Measurements from ENCODE around the gene R3HCC1L.

Gene R3HCC1L

GRCh38 chr10:98238391-98238790 lies 103.9 kb downstream of the R3HCC1L start:
- DNase-seq, result no peak

- no peak for DNase-seq
Observed at GRCh38 chr10:98240524-98240923, 106.1 kb downstream of the R3HCC1L start.

- peak; percentile 37 for DNase-seq
Observed at GRCh38 chr10:98242823-98243222, 108.4 kb downstream of the R3HCC1L start.

- DNase-seq, result no peak
Observed at GRCh38 chr10:98244141-98244540, 109.7 kb downstream of the R3HCC1L start.

GRCh38 chr10:98244586-98244985 lies 110.1 kb downstream of the R3HCC1L start:
- no peak for DNase-seq

GRCh38 chr10:98246911-98247805 lies 112.7 kb downstream of the R3HCC1L start:
- peak; percentile 83 for DNase-seq

GRCh38 chr10:98248018-98248417 lies 113.6 kb downstream of the R3HCC1L start:
- DNase-seq, result no peak

- DNase-seq, result no peak
Observed at GRCh38 chr10:98249134-98249533, 114.7 kb downstream of the R3HCC1L start.

- DNase-seq, result no peak
Observed at GRCh38 chr10:98251399-98251798, 116.9 kb downstream of the R3HCC1L start.

GRCh38 chr10:98252464-98252863 lies 118.0 kb downstream of the R3HCC1L start:
- DNase-seq, result no peak

GRCh38 chr10:98253499-98253898 lies 119.0 kb downstream of the R3HCC1L start:
- no peak for DNase-seq

- no peak for DNase-seq
Observed at GRCh38 chr10:98254234-98254974, 119.9 kb downstream of the R3HCC1L start.

GRCh38 chr10:98255146-98255877 lies 120.9 kb downstream of the R3HCC1L start:
- no peak for DNase-seq

- DNase-seq, result no peak
Observed at GRCh38 chr10:98256692-98257091, 122.2 kb downstream of the R3HCC1L start.

GRCh38 chr10:98257198-98257597 lies 122.7 kb downstream of the R3HCC1L start:
- no peak for DNase-seq

- DNase-seq, result no peak
Observed at GRCh38 chr10:98257961-98258360, 123.5 kb downstream of the R3HCC1L start.

- DNase-seq, result no peak
Observed at GRCh38 chr10:98258683-98259454, 124.4 kb downstream of the R3HCC1L start.

GRCh38 chr10:98259606-98260315 lies 125.3 kb downstream of the R3HCC1L start:
- DNase-seq, result no peak

- no peak for DNase-seq
Observed at GRCh38 chr10:98260350-98260749, 125.9 kb downstream of the R3HCC1L start.

GRCh38 chr10:98260752-98261151 lies 126.3 kb downstream of the R3HCC1L start:
- no peak for DNase-seq

GRCh38 chr10:98261436-98262277 lies 127.2 kb downstream of the R3HCC1L start:
- peak; percentile 76 for DNase-seq
